ENCODE measurements around the gene LPP.

The LPP gene

GRCh38 chr3:188299068-188299467, 145.1 kb downstream of the LPP start:
- DNase-seq (ENCODE audit: low read depth in 2 of 2) = peak; percentile 32 to 47

- DNase-seq (ENCODE audit: low read depth in 2 of 2) = no peak
These were observed 145.8 kb downstream of the LPP start for GRCh38 chr3:188299708-188300107.

- no peak for DNase-seq (ENCODE audit: low read depth in 2 of 2)
These were observed 147.2 kb downstream of the LPP start for GRCh38 chr3:188301147-188301546.

- no peak for DNase-seq (ENCODE audit: low read depth in 2 of 2)
These were observed 149.4 kb downstream of the LPP start for GRCh38 chr3:188303286-188303799.

DNA sequence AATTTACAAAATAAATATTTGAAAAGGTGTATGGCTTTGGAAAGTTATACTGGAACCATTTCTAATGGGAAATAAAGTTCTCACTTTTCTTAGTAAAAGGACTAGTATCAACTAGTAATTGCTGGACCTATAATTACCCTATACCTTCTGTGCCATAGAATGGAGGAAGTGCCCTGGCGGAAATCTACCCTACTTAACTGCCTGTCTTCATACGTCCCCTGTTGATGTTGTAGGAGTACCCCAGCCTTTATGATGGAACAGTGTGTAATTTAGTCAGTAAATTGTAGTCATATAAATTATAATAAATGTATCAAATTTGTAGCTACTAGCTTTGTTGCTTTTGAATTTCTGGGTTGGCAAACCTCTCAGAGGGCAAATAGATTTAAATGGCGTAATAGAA, 149.9 kb downstream of the LPP start:
- DNase-seq (ENCODE audit: low read depth in 2 of 2) = no peak

DNA sequence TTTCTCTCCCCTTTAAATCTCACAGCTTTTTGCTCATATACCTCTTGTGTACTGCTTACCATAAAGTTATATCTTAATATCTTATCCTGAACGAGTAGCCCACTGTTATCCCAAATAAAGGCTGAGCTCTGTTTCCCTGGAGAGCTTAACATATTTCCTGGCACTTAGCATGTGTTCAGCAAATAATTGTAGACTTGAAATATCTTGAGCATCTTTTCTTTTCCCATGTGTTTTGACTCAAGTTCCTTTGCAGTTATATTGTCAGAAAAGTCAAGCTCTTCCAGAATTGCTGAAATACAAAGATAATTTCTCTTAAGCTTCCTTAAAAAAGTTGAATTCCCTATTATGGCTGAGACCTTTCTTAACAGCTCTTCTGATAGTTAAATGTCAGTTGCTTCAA, 150.5 kb downstream of the LPP start:
- DNase-seq (ENCODE audit: low read depth in 2 of 2) = no peak

DNA sequence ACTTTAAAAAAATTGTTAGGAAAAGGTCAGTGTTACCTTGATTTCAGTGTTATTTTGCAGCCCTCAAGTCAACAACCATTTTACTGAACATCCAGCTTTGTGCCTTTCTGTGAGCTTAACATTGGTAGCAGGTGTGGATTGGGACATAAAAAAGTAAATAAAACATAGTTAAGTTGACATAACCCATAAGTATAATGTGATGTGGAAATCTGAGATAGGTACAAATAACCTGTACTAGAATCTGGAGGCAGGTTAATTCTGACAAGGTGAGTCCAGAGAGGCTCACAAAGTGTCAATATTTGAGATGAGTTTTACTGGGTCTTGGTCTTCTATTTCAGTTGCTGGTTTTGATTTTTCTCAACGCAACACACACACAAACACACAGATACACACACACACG, 151.3 kb downstream of the LPP start:
- no peak for DNase-seq (ENCODE audit: low read depth in 2 of 2)

DNA sequence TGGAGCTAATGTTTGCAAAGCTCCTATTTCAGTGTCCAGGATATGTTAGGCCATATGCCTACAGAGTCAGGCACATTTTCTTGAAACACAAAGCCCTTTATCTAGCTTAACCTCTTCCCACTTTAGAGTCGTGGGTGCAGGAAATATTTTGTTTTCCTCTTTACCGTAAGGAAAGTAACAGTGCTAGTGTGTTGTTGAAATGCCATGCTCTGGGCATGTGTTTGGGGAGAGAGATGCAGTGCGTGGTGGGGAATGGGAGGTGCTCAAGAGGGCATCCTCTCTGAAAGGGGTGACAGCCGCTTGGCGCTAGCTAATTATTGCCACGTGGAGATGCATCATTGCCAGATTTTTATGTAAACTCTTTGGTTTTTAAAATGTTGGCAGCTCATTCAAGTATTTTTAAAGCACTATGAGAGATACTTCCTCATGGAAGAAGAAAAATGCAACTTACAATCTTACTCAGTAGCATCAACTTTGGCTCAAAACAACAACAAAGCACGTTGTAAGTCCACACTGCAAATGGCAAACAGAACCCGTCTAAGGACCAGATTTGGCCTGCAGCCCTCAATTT, 152.6 kb downstream of the LPP start:
- no peak for DNase-seq (ENCODE audit: low read depth in 2 of 2)

DNA sequence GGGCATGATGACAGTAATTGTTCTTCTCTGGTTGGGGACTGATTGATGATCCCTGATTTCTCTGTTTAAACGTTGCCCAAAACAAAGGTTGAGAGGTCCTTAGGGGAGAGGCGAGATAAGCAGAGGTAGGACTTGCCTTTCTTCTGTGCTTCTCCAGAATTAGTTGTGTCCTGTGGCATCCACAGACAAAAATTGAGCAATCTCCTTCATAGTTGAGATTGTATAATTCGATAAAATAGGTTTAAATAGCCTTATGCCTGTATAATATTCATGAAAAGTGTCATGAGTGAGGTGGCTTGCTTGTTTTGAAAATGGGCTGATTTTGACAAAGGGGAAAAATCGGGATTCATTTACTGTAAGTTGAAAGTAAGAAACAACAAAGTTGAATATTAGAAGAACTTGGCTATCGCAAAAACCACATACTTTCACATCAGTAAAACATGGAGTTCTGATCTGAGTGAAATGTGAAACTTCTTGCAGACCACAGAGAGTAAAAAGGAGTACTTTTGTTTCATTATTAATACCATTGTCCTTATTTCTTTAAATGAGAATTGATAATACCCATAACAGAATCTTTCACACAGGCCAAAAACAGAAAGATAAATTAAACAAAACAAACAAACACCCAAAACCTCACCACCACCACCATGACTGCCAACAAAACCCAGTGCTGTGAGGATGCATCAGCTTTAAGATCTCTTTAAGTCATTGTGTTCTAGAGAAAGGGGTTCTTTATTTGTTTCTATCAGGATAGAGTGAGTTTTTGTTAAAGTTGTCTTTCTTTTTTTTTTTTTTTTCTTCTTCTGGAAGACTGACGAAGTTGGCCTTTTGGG, 155.7 kb downstream of the LPP start:
- no peak for DNase-seq (ENCODE audit: low read depth in 2 of 2)

GRCh38 chr3:188310270-188310710, 156.3 kb downstream of the LPP start:
- DNase-seq (ENCODE audit: low read depth in 2 of 2) = no peak

DNA sequence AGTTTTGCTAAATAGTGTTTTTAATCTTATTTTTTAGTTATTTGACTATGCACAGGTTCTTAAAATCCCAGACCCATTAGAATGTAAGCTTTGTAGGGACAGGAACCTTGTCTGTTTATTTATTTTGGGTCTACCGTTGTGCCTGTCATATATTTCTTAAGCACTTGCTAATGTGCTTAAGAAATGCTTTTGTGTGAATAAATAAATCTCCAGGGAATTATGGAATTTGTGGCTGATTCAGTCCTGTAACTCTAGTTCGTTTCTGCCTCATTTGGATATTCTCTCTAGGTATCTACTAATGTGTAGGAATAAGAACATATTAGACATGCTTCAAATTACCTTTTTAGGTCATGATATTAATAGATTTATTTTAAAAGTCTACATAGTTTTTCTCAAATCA, 161.6 kb downstream of the LPP start:
- no peak for DNase-seq (ENCODE audit: low read depth in 2 of 2)

DNA sequence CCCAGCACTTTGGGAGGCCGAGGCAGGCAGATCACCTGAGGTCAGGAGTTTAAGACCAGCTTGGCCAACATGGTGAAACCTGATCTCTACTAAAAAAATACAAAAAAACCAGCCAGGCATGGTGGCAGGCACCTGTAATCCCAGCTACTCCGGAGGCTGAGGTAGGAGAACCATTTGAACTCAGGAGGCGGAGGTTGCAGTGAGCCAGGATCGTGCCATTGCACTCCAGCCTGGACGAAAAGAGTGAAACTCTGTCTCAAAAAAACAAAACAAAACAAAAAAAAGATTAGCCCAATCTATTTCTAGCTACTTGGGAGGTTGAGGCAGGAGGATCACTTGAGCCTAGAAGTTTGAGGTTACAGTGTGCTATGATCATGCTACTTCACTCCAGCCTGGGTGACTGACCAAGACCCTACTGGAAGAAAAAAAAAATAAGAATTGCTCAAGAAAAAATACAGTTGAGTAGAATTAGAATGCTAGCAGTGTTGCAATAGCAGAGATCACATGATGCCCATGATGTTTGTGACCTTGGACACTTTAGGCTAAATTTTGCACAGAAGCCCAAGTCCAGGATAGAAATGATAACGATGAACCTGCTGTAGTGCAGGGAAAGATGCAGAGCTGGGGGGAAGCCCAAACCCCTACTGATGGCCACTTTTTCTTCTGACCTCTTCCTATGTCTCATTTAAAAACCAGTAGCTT, 162.2 kb downstream of the LPP start:
- DNase-seq (ENCODE audit: low read depth in 2 of 2) = no peak

DNA sequence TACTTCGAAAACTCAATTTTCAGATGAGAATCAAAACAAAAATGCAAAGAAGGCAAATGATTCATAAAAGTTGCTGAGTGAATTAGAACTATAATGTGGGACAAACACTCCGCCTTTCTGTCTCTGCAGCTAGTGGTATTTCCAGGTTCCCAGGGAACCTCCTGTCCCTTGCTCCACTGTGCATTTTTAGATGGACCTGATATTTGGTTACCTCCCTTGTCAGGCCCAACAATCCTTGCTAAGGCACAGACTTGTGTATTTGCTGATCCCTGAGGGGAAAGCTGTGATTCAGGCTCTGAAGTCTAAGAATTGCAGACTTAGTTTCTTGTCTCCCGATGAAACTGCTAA, 162.7 kb downstream of the LPP start:
- no peak for DNase-seq (ENCODE audit: low read depth in 2 of 2)

DNA sequence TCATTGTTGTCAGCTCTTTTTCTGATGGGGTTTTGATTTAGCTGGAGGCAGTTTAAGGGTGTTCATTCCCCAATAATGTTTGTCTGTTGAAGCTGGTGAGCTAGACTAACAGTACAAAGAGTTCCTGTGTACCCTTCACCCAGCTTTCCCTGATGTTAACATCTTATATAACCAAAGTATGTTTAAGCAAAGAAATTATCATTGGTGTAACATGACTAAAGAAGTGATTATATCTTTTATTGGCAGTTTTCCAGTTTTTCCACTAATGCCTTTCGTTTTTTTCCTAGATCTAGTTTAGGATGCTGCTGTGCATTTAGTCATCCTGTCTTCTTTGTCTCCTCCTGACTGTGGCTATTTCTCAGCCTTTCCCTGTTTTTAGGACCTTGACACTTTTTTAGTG, 165.6 kb downstream of the LPP start:
- no peak for DNase-seq (ENCODE audit: low read depth in 2 of 2)

DNA sequence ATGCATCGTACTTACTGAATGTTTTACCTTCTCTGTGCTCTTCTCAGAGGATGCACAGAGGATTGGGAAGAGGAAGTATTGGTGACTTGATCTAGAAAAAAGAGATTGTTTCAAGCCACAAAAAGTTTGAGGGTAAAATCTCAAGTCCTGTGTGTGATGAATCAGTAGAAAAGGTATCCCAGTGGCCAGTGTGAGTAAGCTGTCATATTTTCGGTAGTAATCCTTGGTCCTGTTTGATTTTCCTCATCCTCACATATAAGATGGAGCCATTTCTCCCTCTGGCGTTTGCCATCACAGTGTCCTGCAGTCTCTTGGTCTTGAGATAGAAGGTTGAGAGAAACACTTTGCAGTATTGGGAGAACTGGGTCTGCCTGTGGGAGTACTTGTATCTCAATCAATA, 166.8 kb downstream of the LPP start:
- no peak for DNase-seq (ENCODE audit: low read depth in 2 of 2)

GRCh38 chr3:188321258-188321657, 167.3 kb downstream of the LPP start:
- no peak for DNase-seq (ENCODE audit: low read depth in 2 of 2)

DNA sequence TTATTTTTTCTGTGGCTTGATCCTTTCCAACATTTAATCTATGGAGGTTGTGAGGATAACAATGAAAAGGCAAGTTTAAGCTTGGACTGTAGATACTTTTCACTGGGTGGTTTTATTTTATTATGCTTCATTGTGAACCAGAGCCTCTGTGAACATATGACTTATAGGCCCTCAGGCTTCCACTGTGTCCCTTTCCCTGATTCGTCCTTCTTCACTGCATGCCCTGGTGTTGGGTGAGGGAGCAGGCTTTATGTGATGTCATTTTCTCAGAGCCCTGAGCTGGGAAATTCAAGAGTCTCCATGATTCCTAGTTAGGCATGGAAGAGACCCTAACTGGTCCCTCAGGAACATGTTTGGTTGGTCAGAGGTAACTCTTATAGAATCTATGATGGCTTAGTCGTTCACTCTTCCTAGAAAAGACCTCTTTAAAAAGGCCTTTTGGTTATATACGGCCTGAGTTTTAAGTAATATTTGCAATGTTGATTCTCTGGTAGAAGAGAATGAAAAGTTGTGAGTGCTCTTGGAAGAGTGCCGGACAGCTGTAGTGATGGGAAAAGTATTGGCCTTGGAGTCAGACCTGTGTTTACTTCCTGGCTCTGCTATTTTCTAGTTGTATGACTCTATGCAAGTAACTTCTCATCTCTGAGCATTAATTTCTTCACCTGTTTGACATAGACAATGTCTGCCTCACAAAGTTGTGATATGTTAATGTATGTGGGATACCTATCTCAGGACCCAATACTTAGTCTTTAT, 168.4 kb downstream of the LPP start:
- no peak for DNase-seq (ENCODE audit: low read depth in 2 of 2)

GRCh38 chr3:188323067-188323842, 169.3 kb downstream of the LPP start:
- peak; percentile 29 to 36 for DNase-seq (ENCODE audit: low read depth in 2 of 2)

DNA sequence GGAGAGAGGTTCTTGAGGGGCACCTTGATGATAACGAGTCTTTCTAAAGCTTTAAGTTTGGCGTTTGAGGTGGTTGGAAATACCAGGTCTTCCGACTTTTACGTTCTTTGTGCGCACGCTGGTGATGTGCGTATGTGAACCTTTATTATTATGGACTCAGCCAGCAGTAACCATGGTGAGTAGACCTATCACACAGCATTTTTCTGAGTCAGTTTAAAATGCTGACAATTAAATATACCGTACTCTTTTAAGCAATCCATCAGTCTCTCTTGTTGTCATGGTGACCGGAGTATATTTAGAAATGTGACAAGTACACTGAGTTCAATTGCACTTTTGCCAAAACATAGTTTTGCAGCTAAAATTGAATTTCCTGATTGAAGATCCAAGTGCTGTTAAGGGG, 172.2 kb downstream of the LPP start:
- no peak for DNase-seq (ENCODE audit: low read depth in 2 of 2)

GRCh38 chr3:188326968-188327367, 173.0 kb downstream of the LPP start:
- DNase-seq (ENCODE audit: low read depth in 2 of 2) = no peak

GRCh38 chr3:188327433-188327832, 173.5 kb downstream of the LPP start:
- DNase-seq (ENCODE audit: low read depth in 2 of 2) = no peak

Measured in stimulated activated CD4-positive, alpha-beta T cell treated with anti-CD3 and anti-CD28 coated beads, Interleukin-15, amount 100 ng/mL, for 48 hours (primary cell).